NCI-H774 (cell line): ENCODE data around the gene ACTBL2.

ENCODE experiments used
- DNase-seq: peaks from one replicate; lab custom pipeline; 2025; lab: John Stamatoyannopoulos, UW

Gene ACTBL2

DNA sequence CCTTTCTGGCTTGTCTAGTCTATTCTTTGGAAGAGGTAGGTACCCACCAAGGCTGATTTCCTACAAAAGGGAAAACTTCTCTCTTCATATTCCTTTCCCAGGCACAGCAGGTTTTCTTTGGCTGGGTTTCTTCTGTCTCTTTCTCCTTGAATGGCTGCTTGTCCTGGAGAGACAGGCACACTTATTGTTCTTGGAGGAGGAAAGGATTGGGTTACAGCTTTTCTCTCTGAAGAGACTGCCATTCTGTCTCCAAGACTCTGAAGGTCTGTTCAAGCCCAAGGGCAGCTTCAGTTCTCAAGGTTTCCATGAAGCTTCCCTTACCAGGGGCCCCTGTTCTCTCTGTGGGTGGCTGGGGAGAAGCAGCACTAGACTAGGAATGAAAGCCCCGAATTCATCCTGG is 33.9 kb downstream of the ACTBL2 start:
- DNase-seq = no peak

- DNase-seq = no peak
Observed at GRCh38 chr5:57448287-57448686, 34.3 kb downstream of the ACTBL2 start.

GRCh38 chr5:57447658-57448057 is 35.0 kb downstream of the ACTBL2 start:
- no peak for DNase-seq

GRCh38 chr5:57446966-57447365 is 35.6 kb downstream of the ACTBL2 start:
- DNase-seq = no peak

DNA sequence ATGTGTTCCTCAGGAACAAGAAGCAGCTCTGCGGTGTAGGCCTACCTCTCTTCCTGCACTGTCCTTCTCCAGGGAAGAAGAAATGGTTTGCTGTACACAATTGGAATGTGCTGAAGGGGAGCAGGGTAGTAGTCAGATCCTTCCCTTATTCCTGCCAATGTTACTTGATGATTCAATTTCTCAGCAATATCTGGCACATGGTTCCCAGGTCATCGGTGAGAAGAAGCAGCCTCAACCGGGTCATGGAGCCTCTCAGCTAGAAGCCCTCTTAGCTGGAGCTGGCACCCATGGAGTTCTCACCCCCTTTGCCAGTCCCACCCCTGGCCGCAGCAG is 36.9 kb downstream of the ACTBL2 start:
- DNase-seq = no peak

DNA sequence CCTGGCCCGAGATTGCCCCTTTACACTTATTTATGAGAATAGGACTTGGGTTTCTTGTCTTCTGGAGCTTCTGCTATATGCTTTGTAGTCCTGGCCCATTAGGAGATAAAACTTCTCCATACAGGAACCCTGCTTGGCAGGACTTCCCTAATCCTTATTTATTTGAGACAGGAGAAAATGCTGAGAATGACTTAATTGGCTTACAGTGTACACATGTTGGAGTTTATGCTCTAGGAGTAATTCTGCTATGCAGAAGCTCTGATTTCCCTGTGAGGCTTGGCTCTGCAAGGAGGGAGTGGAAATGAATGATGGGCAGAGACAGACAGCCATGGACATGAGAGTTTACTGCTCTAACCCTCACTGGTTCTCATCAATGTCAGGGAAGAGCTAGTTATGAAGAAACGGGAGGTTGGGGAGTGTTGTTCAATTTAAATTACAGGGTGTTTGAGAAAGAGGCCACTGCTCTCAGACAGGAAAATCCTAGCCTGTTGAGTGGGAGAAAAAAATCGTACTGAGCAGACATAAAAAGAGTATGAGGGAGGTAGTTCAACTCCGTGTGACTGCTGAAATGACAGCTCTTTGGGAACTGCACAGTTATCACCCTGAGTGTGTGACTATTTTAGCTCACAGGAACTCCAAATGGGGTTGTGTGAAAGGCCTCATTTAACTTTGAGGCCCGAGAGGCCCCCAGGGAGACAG is 37.5 kb downstream of the ACTBL2 start:
- no peak for DNase-seq

DNA sequence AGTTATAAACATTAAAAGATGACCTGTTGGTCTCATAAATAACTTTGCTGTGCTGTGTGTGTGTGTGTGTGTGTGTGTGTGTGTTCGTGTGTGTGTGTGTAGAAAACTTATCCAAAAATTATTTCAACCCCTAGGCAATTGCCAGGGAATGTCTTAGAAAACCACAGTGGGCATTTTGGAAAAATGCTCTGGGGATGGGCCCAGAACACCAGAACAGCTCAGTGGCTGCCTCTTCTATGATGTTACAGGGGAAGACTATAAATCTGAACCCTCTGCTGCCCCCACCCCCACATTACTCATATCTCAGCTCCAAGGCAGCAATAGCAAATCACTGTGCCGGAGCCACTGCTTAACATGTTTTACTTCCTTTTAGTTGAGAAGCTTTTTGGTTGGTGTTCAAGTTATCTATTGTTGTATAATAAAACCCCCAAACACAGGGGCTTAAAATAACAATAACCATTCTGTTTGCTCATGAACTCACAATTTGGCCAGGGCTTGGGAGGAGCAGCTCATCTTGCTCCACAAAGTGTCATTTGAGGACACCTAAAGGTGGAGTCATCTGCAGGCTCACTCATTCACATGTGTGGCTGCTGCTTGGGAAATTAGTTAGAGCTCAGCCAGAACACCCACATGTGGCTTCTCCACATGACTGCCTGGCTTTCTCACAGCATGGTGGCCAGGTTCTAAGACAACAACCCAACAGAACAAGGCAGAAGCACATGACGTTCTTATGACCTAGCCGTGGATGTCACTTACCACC is 40.4 kb downstream of the ACTBL2 start:
- no peak for DNase-seq

DNA sequence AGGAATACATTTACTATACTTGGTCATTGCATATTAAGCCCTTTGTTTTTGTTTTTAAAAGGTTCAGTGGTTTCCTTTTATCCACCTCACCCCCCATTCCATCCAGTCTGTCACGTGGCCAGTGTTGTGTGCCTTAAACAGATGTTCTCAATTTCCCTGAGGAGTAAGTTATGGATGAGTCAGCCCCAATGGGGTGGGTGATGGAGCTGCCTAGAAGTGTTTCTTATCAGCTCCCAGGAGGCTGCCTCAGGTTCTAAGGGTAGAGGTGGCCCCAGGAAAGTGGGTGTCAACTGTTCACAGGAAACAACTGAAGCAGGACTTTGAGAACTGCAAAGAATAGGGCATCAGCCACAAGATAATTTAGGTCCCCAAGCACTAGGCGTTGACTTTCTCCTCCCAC is 41.1 kb downstream of the ACTBL2 start:
- no peak for DNase-seq

DNA sequence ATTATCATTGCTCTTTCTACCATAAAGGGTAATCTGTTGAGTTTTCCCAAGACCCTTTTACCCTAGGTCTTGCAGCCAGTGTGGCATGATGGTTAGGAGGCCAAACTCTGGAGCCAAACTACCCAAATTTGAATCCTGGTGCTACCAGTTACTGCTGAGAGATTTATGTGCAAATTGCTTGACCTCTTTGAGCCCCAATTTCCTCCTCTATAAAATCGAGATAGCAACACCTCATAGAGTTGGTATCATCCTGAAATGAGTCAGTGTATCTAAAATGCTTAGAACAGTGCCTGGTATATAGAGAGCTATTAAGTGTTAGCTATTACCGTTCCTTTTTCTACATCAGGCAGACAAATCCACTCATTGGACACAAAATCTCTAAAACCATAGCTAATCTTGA is 43.0 kb downstream of the ACTBL2 start:
- DNase-seq = no peak

DNA sequence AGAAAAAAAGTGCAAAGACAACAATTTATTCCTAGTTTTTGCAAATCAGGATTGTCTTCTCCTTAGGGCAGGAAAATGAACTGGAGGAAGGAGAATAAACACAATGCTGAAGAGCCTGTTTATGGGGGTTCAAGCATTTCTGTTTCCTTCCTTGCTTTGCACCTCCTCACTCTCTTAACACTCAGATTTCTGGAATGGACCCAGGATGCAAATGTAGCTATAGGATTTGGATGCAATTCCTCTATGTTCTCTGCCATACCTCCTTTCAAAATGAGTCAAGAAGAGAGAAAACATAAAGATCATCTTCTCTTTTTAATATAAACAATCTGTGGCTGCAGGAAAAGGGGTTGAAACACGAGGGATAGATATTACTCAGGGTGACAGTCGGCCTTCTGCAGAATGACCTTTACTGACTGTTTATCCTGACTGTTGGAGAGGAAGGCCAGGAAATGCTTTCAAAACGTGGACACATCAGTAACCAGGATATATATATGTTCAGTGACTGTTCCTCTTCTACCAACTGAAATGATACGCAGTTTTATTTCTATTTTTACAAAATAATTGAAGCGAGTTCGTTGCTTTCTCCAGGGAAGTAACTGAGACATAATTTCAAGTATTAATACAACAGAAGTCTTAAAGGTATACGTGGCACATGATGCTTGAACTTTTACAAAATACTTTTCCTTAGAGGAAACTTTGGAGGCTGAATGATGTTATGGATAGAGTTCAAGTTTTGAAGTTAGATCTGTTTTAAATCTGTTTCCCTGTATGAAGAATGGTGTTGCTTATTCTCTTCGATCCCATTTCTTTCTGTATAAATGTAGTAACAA is 44.4 kb downstream of the ACTBL2 start:
- DNase-seq = no peak

DNA sequence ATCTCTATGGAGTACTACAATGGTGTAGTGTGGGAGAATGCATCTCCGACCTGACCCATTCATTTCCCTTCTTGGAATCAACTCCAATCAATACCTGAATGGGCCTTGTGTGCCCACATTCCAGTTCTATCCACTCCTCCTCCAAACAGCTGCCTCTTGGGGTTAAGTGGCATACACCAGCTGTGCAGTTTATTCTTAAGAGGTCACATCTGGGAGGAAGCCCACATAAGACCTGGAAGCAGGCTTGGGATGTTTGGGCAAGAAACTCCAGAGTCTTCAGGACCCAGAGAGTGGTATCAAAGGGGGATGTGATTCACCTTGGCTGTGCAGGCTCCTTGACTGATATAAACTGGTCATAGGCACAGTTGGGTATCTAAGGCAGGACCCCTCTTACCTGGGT is 46.0 kb downstream of the ACTBL2 start:
- DNase-seq = no peak

DNA sequence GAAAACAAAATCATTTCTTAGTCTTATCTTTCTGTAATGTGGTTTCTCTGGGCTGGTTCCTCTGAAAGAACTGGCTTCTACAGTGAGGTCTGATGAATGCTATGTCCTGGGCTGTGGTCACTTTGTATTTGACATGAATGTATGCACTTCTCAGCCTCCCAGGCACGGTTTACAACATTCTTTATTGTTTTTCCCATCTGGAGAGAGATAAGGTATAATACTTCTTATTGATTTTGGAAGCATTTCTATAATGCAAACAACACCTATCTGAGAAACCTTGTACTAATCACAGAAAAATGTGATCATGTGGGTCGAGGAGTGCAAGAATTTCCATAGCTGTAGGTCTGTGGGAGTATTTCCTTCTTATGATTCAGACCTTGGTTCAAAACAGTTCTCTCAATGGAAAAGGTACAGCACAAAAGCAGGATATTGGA is 46.9 kb downstream of the ACTBL2 start:
- DNase-seq = no peak

GRCh38 chr5:57434683-57435082 is 47.9 kb downstream of the ACTBL2 start:
- DNase-seq = no peak

DNA sequence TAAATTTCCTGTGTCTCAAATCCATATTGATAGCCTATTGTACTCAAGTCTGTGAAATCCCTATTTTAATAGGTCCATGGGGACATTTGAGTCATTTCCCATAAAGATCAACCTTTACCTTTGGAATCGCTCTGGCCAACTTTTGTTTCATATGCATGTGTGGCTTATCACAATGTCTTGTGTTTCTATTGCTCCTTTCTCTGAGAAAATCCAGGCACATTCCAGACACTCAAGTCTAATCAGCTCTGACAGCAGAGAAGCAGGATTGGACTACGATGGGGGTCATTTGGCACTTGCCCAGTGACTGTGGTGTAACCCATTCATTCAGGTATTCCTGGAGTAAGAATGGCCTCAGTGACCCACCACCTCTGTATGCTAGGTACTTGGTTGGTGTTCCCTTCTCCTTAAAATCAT is 48.4 kb downstream of the ACTBL2 start:
- DNase-seq = no peak

GRCh38 chr5:57432876-57433275 is 49.7 kb downstream of the ACTBL2 start:
- no peak for DNase-seq

DNA sequence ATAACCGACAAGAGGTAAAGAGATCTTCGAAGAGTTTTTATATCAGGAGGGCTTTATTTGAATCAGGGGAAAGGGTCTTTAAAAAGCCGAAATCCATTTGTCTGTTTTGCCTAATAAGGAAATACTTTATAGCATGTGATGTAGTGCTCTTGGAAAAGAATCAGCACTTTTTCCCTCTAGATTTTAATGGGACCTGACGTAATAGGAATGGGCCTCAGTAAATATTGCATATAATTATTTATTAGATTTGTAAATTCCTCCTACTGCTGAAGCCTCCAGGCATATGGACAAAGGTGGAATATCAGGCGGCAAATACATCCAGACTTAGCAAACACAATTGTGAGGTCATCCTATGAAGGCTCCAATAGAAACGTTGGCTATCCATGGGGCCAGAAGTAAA is 50.9 kb downstream of the ACTBL2 start:
- DNase-seq = no peak
